HepG2 (cell line): ENCODE data around the gene RLN3. TPM values are rescaled to one million over a fixed set of nuclear protein-coding genes. Genes with fewer than 3 reads are reported as not detected.

Experiments
- ATAC-seq: fragments of 200-7000 bp; cut with Tn5 transposase; 3 replicates; pipeline ENCODE4 v1.9.1; 2020; ENCODE audit warnings: mild to moderate bottlenecking, moderate library complexity
- BruUV-seq: library from RNA; stranded (reverse); fragments of 400-500 nt; replicated peaks from 2 replicates; lab custom pipeline; 2021; lab: Mats Ljungman, UMichigan
- CTCF ChIA-PET: fragments of 300-600 bp; formaldehyde crosslinking; extraction: SDS; loops from one replicate; lab custom pipeline; 2021; ENCODE audit warnings: low total read pairs, inconsistent platforms, low intra/inter-chr PET ratio; lab: Yijun Ruan, JAX
- POLR2A ChIA-PET: fragments of 350-600 bp; sonication (Branson Sonifier 250); formaldehyde crosslinking; loops from one replicate; lab custom pipeline; 2020; ENCODE audit warnings: antibody characterized with exemption, inconsistent platforms; lab: Yijun Ruan, JAX
- DNase-seq: peaks from one replicate; pipeline ENCODE4 v3.0.0-alpha.2; 2015; ENCODE audit warnings: low spot score
- FAIRE-seq: peaks from 3 replicates; lab custom pipeline; 2011; peaks lifted over from hg19 to GRCh38; lab: Jason Lieb, UNC
- H2AFZ ChIP-seq: one replicate; pipeline ENCODE4 v1.6.1; 2011; ENCODE audit warnings: low read length, inconsistent platforms
- H3K27ac ChIP-seq: fragments of 300-600 bp; 3 replicates; pipeline ENCODE4 v1.8.0; 2011; ENCODE audit warnings: mixed run types, mild to moderate bottlenecking, mixed read lengths, low read length, inconsistent platforms; ENCODE audit not compliant: insufficient read depth; ENCODE audit errors: extremely low read length
- H3K27me3 ChIP-seq, 2 experiments: fragments of 200-600 bp in 1 of 2; 2 replicates in 1 of 2; 3 replicates in 1 of 2; pipeline versions ENCODE4 v1.6.0 to v1.8.0; 2011; ENCODE audit warnings: low read length in 2 of 2, mild to moderate bottlenecking in 2 of 2, moderate library complexity in 2 of 2, inconsistent platforms in 1 of 2; ENCODE audit not compliant: insufficient read depth in 2 of 2, control insufficient read depth in 1 of 2
- H3K36me3 ChIP-seq, 2 experiments: fragments of 200-600 bp in 1 of 2; replicated peaks in 1 of 2; 2 replicates in 1 of 2; 3 replicates in 1 of 2; pipeline versions ENCODE4 v1.5.1 to v1.8.0; 2011; ENCODE audit warnings: low read length in 2 of 2, inconsistent platforms in 1 of 2; ENCODE audit not compliant: insufficient read depth in 2 of 2, control insufficient read depth in 1 of 2
- H3K4me1 ChIP-seq: 2 replicates; pipeline ENCODE4 v1.5.1; 2012; ENCODE audit warnings: low read length, inconsistent platforms; ENCODE audit not compliant: insufficient read depth
- H3K4me2 ChIP-seq: 2 replicates; pipeline ENCODE4 v1.6.0; 2011; ENCODE audit warnings: low read depth, low read length, inconsistent platforms
- H3K4me3 ChIP-seq, 3 experiments: fragments of 200-600 bp in 1 of 3; sonication (generic), shearing (Covaris generic) in 1 of 3; replicated peaks in 1 of 3; 2 replicates each; pipeline ENCODE4 v1.5.1; 2011 to 2016; ENCODE audit warnings: low read length in 3 of 3, inconsistent platforms in 2 of 3, low read depth in 2 of 3, mild to moderate bottlenecking in 2 of 3, control low read depth in 1 of 3, mixed read lengths in 1 of 3; ENCODE audit not compliant: insufficient read depth in 1 of 3
- H3K79me2 ChIP-seq: one replicate; pipeline ENCODE4 v1.6.1; 2011; ENCODE audit warnings: low read length, inconsistent platforms; ENCODE audit not compliant: insufficient read depth
- H3K9ac ChIP-seq: 2 replicates; pipeline ENCODE4 v1.6.0; 2011; ENCODE audit warnings: mild to moderate bottlenecking, low read depth, low read length, inconsistent platforms; ENCODE audit not compliant: insufficient read depth
- H3K9me3 ChIP-seq: 2 replicates; pipeline ENCODE4 v1.5.1; 2012; ENCODE audit warnings: mild to moderate bottlenecking, low read length
- H4K20me1 ChIP-seq: 2 replicates; pipeline ENCODE4 v1.6.0; 2011; ENCODE audit warnings: inconsistent platforms, mild to moderate bottlenecking, low read length, moderate library complexity; ENCODE audit not compliant: insufficient read depth
- HOMEZ ChIP-seq: IDR thresholded peaks from 2 replicates; pipeline ENCODE4 v1.6.1; 2016; ENCODE audit warnings: low read depth
- TEF ChIP-seq: sonication (generic); formaldehyde crosslinking; IDR thresholded peaks from 2 replicates; pipeline ENCODE4 v1.5.0; 2020; ENCODE audit warnings: missing genetic modification reagents
- ZNF768 ChIP-seq: sonication (generic); formaldehyde crosslinking; IDR thresholded peaks from 2 replicates; pipeline ENCODE4 v1.4.0; 2020; ENCODE audit warnings: missing genetic modification reagents
- WGBS: methylation state at CpG from one replicate; pipeline ENCODE4 v1.1.6; 2017; ENCODE audit warnings: low lambda C conversion rate; 5-methylcytosine and 5-hydroxymethylcytosine counted together
- in situ Hi-C: cut with HindIII; loops from 2 replicates; pipeline ENCODE4 v1.10.0; 2017; ENCODE audit warnings: low pct_unique_long_range_greater_than_20kb; ENCODE audit not compliant: extremely low pct_ligation_motif_present
- intact Hi-C: fragments of 100-400 bp; cut with micrococcal nuclease; formaldehyde crosslinking; loops from one replicate; pipeline ENCODE4 v1.10.0; 2022; ENCODE audit not compliant: unreplicated experiment
- polyA plus RNA-seq, 8 experiments: library from polyadenylated mRNA; depleted of rRNA in 3 of 8; stranded (reverse) in 7 of 8; unstranded in 1 of 8; fragments of >200 nt; fragmentation: Illumina TruSeq in 4 of 8; extraction: Trizol in 4 of 8; gene quantifications; 2 replicates each; pipeline versions ENCODE4 v1.2.1 to v1.2.3, GENCODE V29; 2011 to 2016; ENCODE audit warnings: low read depth in 4 of 8, missing spikeins in 1 of 8, mixed read lengths in 1 of 8; ENCODE audit not compliant: insufficient read depth in 1 of 8
- total RNA-seq, 5 experiments: library from RNA; depleted of rRNA; stranded (reverse); fragments of >200 nt; fragmentation: Illumina TruSeq; extraction: Trizol; gene quantifications; 2 replicates each; pipeline ENCODE4 v1.2.3, GENCODE V29; 2016; ENCODE audit warnings: low read depth in 1 of 5

RLN3 gene
- total and polyA plus RNA-seq, 2 of the 13 experiments (the other 11 are each of a cell fraction or from before 2014, with no cell fraction given): not detected

- no peak for ATAC-seq
- FAIRE-seq: no peak
These were observed 32.8 kb upstream of the RLN3 start for GRCh38 chr19:13995017-13995728.

More at GRCh38 chr19:13995017-13995728, 32.8 kb upstream of the RLN3 start:
- TF ChIP-seq TEF (no peak), ZNF768 (CRISPR knock-in tag) (peak; percentile 93), HOMEZ (CRISPR knock-in tag) (no peak)
- BruUV-seq: no TSS peak
- no peaks in the 10 kb centered on the region for H3K4me1 ChIP-seq
- in situ Hi-C loops: no loop called here
- no peak overlapping the region for H3K4me2 ChIP-seq
- no peaks in the 10 kb centered on the region for H3K79me2 ChIP-seq
- no peak overlapping the region for H3K9ac ChIP-seq
- CTCF ChIA-PET: no interaction called here
- POLR2A ChIA-PET: no interaction called here
- 94% methylated on average over 4 of the region's 13 CpGs for WGBS
- H3K27ac ChIP-seq: no peak overlapping the region
- no peaks in the 10 kb centered on the region; a peak in 1 of 5 replicates for H3K27me3 ChIP-seq
- no peaks in the 10 kb centered on the region for H3K9me3 ChIP-seq
- DNase-seq: no peak
- intact Hi-C loops: no loop called here
- no peak overlapping the region for H2AFZ ChIP-seq
- H4K20me1 ChIP-seq: no peaks in the 10 kb centered on the region
- no peak overlapping the region for H3K4me3 ChIP-seq
- peaks cover 16 to 30% of the 10 kb centered on the region in 2 experiments; a peak in 4 of 5 replicates for H3K36me3 ChIP-seq
